T-cell (primary cell): ENCODE data around the gene PLA2G2E. TPM values are rescaled to one million over a fixed set of nuclear protein-coding genes. Genes with fewer than 3 reads are reported as not detected.

Experiments
- ATAC-seq, 4 experiments: fragments of 200-7000 bp in 3 of 4; fragments of 150-1000 bp in 1 of 4; cut with Tn5 transposase; replicated peaks in 1 of 4; 1 replicate in 3 of 4; 2 replicates in 1 of 4; pipeline ENCODE4 v1.10.0; 2021; ENCODE audit warnings: moderate library complexity in 3 of 4, mild to moderate bottlenecking in 2 of 4, moderate number of reproducible peaks in 1 of 4
- CTCF ChIA-PET, 2 donors: fragments of 300-600 bp; sonication (Branson Sonifier 250); formaldehyde crosslinking; loops; one replicate each; lab custom pipeline; 2022; ENCODE audit warnings: antibody characterized with exemption in 2 of 2; lab: Charles Lee
- POLR2A ChIA-PET, 2 donors: fragments of 300-600 bp; sonication (Branson Sonifier 250); formaldehyde crosslinking; loops; one replicate each; lab custom pipeline; 2022; ENCODE audit warnings: antibody characterized with exemption in 2 of 2; lab: Charles Lee
- DNase-seq, 35 experiments: peaks; one replicate each; pipeline versions ENCODE4 v3.0.0 to v3.0.0-alpha.2; 2013 to 2023
- H3K27ac ChIP-seq: one replicate; pipeline ENCODE4 v1.5.1; 2013; ENCODE audit warnings: low read length
- H3K27me3 ChIP-seq, 2 experiments: replicated peaks in 1 of 2; 1 replicate in 1 of 2; 2 replicates in 1 of 2; pipeline versions ENCODE4 v1.6.1 to v1.7.0; 2013; ENCODE audit warnings: low read length in 1 of 2, mixed read lengths in 1 of 2; ENCODE audit not compliant: control insufficient read depth in 2 of 2, insufficient read depth in 2 of 2; ENCODE audit errors: extremely low read depth in 1 of 2
- H3K36me3 ChIP-seq, 2 donors: 1 replicate in 1 of 2; 2 replicates in 1 of 2; pipeline versions ENCODE4 v1.6.1 to v1.7.0; 2013; ENCODE audit warnings: low read length in 1 of 2; ENCODE audit not compliant: control insufficient read depth in 2 of 2, insufficient read depth in 1 of 2; ENCODE audit errors: extremely low read depth in 1 of 2
- H3K4me1 ChIP-seq, 2 experiments: 1 replicate in 1 of 2; 2 replicates in 1 of 2; pipeline versions ENCODE4 v1.6.1 to v1.7.0; 2013; ENCODE audit warnings: low read length in 2 of 2, mixed read lengths in 1 of 2; ENCODE audit not compliant: insufficient read depth in 2 of 2, control insufficient read depth in 1 of 2; ENCODE audit errors: extremely low read depth in 1 of 2
- H3K4me3 ChIP-seq, 2 donors: 1 replicate in 1 of 2; 2 replicates in 1 of 2; pipeline versions ENCODE4 v1.5.1 to v1.7.0; 2013; ENCODE audit warnings: mild to moderate bottlenecking in 2 of 2, low read length in 1 of 2, moderate library complexity in 1 of 2; ENCODE audit not compliant: control insufficient read depth in 1 of 2; ENCODE audit errors: extremely low read depth in 1 of 2
- H3K9me3 ChIP-seq: 2 replicates; pipeline ENCODE4 v1.7.0; 2013
- H3K27ac Mint-ChIP-seq, 2 donors: one replicate each; pipeline ENCODE4 v1.8.0; 2020 to 2021; ENCODE audit warnings: mild to moderate bottlenecking in 2 of 2, mixed read lengths in 2 of 2
- H3K27me3 Mint-ChIP-seq, 2 donors: one replicate each; pipeline ENCODE4 v1.8.0; 2021 to 2022; ENCODE audit warnings: mixed read lengths in 2 of 2
- H3K36me3 Mint-ChIP-seq: one replicate; pipeline ENCODE4 v1.8.0; 2021; ENCODE audit warnings: mixed read lengths
- H3K4me1 Mint-ChIP-seq, 3 donors: one replicate each; pipeline ENCODE4 v1.8.0; 2020 to 2022; ENCODE audit warnings: mixed read lengths in 3 of 3, mild to moderate bottlenecking in 1 of 3
- H3K4me3 Mint-ChIP-seq, 3 donors: one replicate each; pipeline ENCODE4 v1.8.0; 2020 to 2022; ENCODE audit warnings: mild to moderate bottlenecking in 3 of 3, mixed read lengths in 3 of 3, moderate library complexity in 3 of 3
- H3K9me3 Mint-ChIP-seq, 3 donors: one replicate each; pipeline ENCODE4 v1.8.0; 2020 to 2022; ENCODE audit warnings: mixed read lengths in 3 of 3
- WGBS: methylation state at CpG from one replicate; pipeline ENCODE4 v1.1.5; 2013; ENCODE audit warnings: missing lambda C conversion rate; ENCODE audit not compliant: insufficient coverage; 5-methylcytosine and 5-hydroxymethylcytosine counted together
- total RNA-seq, 35 experiments: library from RNA in 6 of 35; stranded (reverse) in 6 of 35; fragments of 120-200 nt in 1 of 35; gene quantifications; one replicate each; pipeline versions ENCODE4 v1.2.1 to v1.2.4 and lab custom pipeline; 2013 to 2026

Gene PLA2G2E, protein sequence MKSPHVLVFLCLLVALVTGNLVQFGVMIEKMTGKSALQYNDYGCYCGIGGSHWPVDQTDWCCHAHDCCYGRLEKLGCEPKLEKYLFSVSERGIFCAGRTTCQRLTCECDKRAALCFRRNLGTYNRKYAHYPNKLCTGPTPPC
- total RNA-seq (not detected), total RNA-seq (lab: John Stamatoyannopoulos, UW) (0 reads per million in 29 experiments)
- total RNA-seq (2013), result not detected

DNA sequence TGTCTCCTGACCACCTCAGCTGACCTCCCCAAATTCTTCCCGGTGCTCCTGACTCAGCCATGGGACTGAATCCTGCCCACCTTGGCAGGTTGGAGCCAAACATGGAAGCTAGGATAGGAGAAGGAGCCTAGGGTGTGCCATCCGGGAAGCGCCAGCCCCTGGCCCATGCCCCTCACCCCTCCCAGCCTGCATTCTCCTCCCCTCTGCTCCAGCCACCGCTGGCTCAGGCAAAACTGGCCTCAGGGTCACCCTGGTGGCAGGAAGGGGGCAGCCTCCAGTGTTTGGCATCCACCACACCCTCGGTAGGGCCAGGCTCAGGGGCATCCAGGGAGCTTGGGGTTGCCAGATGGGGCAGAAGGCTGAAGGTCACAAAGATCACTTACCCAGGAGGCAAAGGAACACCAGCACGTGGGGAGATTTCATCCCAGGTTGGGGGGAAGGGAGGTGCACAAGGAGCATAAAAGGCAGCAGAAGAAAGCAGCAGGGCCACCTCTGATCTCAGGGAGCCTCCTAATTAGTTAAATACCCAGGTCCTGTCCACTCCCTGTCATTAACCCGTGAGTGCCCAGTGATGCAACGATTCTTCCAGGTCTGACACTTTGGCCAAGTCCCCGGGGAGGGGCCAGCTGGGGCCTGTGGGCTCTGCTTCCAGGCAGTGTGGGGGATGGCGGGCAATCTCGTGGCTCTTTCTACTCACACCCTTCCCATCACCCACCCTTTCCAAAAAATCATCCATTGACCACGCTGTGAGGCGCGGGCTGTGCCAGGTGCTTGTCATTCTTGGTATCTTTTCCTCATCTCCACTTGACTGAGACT is at the start of gene PLA2G2E:
TSS of gene PLA2G2E (minus strand) at position 481 of the 816 bp plus-strand sequence. CDS start at position 423, 58 bp downstream.
- Mint-ChIP-seq H3K4me3 (no peak within 1 kb of the TSS), H3K27ac (no peak within 1 kb of the TSS), H3K4me1 (peaks cover 0 to under 1% (median 0%) of the 10 kb centered on the region in 3 donors), H3K27me3 (peaks cover 2 to 11% of the 10 kb centered on the region in 2 donors), H3K36me3 (no peaks in the 10 kb centered on the region), H3K9me3 (no peaks in the 10 kb centered on the region)
- no peak for DNase-seq
- no peaks in the 10 kb centered on the region for H3K36me3 ChIP-seq
- H3K4me3 ChIP-seq, result no peak within 1 kb of the TSS
- CTCF ChIA-PET, result no interaction called here
- POLR2A ChIA-PET, result no interaction called here
- no peaks in the 10 kb centered on the region for H3K9me3 ChIP-seq
- no peak for ATAC-seq
- WGBS, result 64% methylated on average over 10 of the region's 14 CpGs
- no peaks in the 10 kb centered on the region for H3K4me1 ChIP-seq
- no peak within 1 kb of the TSS for H3K27ac ChIP-seq
- H3K27me3 ChIP-seq, result peaks cover 0 to 15% of the 10 kb centered on the region in 2 experiments

DNA sequence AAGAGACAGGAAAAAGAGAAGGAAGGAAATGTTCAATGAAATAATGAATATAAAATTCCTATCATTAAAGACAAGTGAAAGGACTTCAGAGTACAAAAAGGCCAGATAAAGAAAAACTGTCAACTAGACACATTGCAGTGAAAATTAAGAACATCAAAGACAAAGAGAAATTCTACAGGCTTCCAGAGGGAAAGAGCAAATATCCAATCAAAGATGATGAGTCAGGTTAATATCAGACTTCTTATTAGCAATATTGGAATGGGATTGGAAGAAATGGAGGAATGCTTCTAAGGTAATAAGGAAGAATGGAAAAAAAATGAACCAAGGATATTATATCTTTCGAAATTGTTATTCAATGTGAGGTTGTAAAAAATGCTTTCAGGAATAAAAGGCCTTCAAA is 48.2 kb upstream of the PLA2G2E start:
- H3K9me3 Mint-ChIP-seq, result no peaks in the 10 kb centered on the region
- no peak for ATAC-seq
- H3K36me3 ChIP-seq, result no peaks in the 10 kb centered on the region
- WGBS, result no CpG with 5 or more reads among the region's 1 CpG
- no peaks in the 10 kb centered on the region for H3K4me1 ChIP-seq
- no peak overlapping the region for H3K4me3 ChIP-seq
- no peak overlapping the region for H3K4me3 Mint-ChIP-seq
- peaks cover 0 to 32% of the 10 kb centered on the region in 2 experiments for H3K27me3 ChIP-seq
- ChIA-PET CTCF (no interaction called here), POLR2A (no interaction called here)
- H3K27ac ChIP-seq, result no peak overlapping the region
- peaks cover 31 to 41% of the 10 kb centered on the region in 2 donors for H3K27me3 Mint-ChIP-seq
- no peak for DNase-seq
- no peaks in the 10 kb centered on the region for H3K9me3 ChIP-seq
- no peaks in the 10 kb centered on the region for H3K36me3 Mint-ChIP-seq
- no peak overlapping the region for H3K27ac Mint-ChIP-seq
- H3K4me1 Mint-ChIP-seq, result peaks cover 0 to 1% (median 0%) of the 10 kb centered on the region in 3 donors

DNA sequence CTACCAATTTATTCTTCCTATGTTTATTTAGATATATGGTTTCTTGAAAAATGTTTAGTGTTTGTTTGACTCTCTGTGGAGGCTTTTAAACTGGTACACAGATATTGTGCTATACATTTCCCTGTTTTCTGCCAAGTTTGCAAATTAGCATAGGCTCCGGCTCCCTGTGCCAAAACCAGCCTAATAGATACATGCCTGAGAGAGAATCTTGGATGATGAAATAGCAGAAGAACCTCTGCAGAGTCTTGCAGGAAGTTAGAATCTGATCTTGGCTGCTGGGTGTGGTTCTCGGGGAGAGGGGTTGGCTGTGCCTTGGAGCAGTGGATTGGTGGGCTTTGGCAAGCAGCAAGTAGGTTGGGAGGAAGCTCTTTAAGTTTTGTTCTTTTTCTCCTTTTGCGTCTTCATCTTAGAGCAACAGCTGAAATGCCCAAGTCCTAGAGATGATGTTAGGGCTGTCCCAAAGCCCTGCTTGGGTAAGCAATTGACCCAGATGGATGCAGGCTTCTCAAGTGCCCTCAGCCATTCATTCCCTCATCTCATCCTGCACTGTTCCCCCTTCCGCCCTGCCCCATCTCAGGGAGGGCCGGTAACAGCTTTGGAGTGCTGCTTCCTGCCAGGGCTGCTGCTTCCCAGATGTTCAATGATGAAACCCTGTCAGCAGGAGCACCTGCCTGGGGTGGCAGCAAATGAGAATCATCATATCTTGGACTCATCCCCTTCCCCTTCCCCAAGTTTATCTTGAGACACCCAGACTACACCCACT is 46.7 kb upstream of the PLA2G2E start:
- no peak overlapping the region for H3K4me3 Mint-ChIP-seq
- ChIA-PET POLR2A (no interaction called here), CTCF (no interaction called here)
- H3K27ac Mint-ChIP-seq, result no peak overlapping the region
- no peak for DNase-seq
- Histone ChIP-seq H3K27me3 (peaks cover 0 to 24% of the 10 kb centered on the region in 2 experiments), H3K4me3 (no peak overlapping the region), H3K36me3 (no peaks in the 10 kb centered on the region), H3K4me1 (no peaks in the 10 kb centered on the region), H3K9me3 (no peaks in the 10 kb centered on the region), H3K27ac (no peak overlapping the region)
- no peaks in the 10 kb centered on the region for H3K9me3 Mint-ChIP-seq
- H3K27me3 Mint-ChIP-seq, result peaks cover 27 to 37% of the 10 kb centered on the region in 2 donors
- H3K4me1 Mint-ChIP-seq, result peaks cover 0 to 1% (median 0%) of the 10 kb centered on the region in 3 donors
- ATAC-seq, result no peak
- 54% methylated on average over 3 of the region's 5 CpGs for WGBS
- H3K36me3 Mint-ChIP-seq, result no peaks in the 10 kb centered on the region

DNA sequence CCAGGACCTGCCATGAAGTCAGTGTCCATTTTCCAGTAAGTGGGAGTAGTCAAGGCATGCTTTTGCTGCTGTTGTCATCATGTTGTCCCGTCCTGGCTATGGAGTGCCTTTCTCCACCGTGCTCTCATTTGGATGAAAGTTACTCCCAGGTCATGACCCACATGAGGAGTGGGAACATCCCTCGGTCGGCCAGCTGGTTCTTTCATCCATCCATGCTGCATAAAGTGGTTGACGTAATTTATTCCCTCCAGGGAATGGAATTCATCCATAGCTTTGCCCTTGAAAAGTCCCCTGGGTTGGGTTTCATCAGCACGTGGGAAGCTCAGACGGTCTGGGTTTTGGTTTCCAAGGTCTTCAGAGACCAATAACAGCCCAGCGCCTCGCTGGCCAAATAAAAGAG is 44.4 kb upstream of the PLA2G2E start:
- Mint-ChIP-seq H3K27me3 (peaks cover 44 to 46% of the 10 kb centered on the region in 2 donors), H3K9me3 (peaks cover 0 to 7% (median 4%) of the 10 kb centered on the region in 3 donors)

DNA sequence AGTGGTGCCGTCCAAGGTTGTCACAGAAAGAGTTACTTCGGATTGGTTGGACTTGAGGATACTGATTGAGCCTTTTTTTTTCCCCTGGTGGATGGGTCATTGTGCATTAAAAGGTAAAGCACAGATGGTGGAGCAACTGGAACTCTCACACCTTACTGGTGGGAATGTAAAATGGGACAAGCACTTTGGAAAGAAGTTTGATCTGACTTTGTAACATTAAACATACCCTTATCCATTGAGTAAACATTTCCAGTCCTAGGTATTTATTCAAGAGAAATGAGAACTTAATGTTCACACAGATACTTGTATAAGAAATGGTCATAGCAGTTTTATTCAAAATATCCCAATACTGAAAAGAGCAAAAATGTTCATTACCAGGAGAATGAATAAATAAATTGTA is 41.1 kb upstream of the PLA2G2E start:
- Mint-ChIP-seq H3K27ac (no peak overlapping the region), H3K36me3 (no peaks in the 10 kb centered on the region), H3K27me3 (peaks cover 43 to 46% of the 10 kb centered on the region in 2 donors), H3K4me3 (no peak overlapping the region), H3K9me3 (peaks cover 0 to 7% (median 4%) of the 10 kb centered on the region in 3 donors), H3K4me1 (no peaks in the 10 kb centered on the region)
- no peak for ATAC-seq
- no peak for DNase-seq
- 26% methylated on average over 2 of the region's 2 CpGs for WGBS
- Histone ChIP-seq H3K27me3 (peaks cover 0 to 22% of the 10 kb centered on the region in 2 experiments), H3K36me3 (no peaks in the 10 kb centered on the region), H3K9me3 (no peaks in the 10 kb centered on the region), H3K27ac (no peak overlapping the region), H3K4me1 (no peaks in the 10 kb centered on the region), H3K4me3 (no peak overlapping the region)
- ChIA-PET POLR2A (no interaction called here), CTCF (no interaction called here)

More for the DNA sequence above, 44.4 kb upstream of the PLA2G2E start:
- Mint-ChIP-seq H3K27ac (no peak overlapping the region), H3K4me3 (no peak overlapping the region), H3K4me1 (no peaks in the 10 kb centered on the region), H3K36me3 (no peaks in the 10 kb centered on the region)
- Histone ChIP-seq H3K9me3 (no peaks in the 10 kb centered on the region), H3K27ac (no peak overlapping the region), H3K27me3 (peaks cover 0 to 18% of the 10 kb centered on the region in 2 experiments), H3K36me3 (no peaks in the 10 kb centered on the region), H3K4me3 (no peak overlapping the region), H3K4me1 (no peaks in the 10 kb centered on the region)
- 97% methylated on average over 7 of the region's 9 CpGs for WGBS
- DNase-seq (no peak), ATAC-seq (no peak)
- CTCF ChIA-PET, result no interaction called here
- POLR2A ChIA-PET, result no interaction called here

DNA sequence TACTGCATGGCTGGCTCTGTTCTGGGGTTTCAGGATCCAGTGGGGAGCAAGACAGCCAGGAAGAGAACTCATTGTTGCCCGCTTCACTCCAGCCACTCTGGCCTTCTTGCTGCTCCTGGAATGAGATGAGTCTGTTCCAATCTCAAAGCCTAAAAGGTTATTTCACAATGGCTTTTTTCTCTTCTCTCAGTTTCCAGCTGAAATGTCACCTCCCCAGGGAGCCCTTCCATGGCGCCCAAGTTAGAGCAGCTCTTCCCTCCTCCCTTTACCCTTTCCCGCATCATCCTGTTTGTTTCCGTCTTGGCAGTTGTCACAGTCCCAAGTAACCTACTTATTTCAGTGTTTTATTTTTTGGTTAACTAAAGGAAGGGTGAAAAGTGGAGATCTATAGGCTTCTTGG is 40.2 kb upstream of the PLA2G2E start:
- Histone ChIP-seq H3K27ac (no peak overlapping the region), H3K4me1 (no peaks in the 10 kb centered on the region), H3K27me3 (peaks cover 0 to 28% of the 10 kb centered on the region in 2 experiments), H3K4me3 (no peak overlapping the region), H3K36me3 (no peaks in the 10 kb centered on the region), H3K9me3 (no peaks in the 10 kb centered on the region)
- Mint-ChIP-seq H3K36me3 (no peaks in the 10 kb centered on the region), H3K27me3 (peaks cover 43 to 49% of the 10 kb centered on the region in 2 donors), H3K4me3 (no peak overlapping the region), H3K4me1 (no peaks in the 10 kb centered on the region), H3K27ac (no peak overlapping the region), H3K9me3 (peaks cover 0 to 7% (median 4%) of the 10 kb centered on the region in 3 donors)
- ChIA-PET POLR2A (no interaction called here), CTCF (no interaction called here)
- ATAC-seq (no peak), DNase-seq (no peak)
- WGBS, result 100% methylated on average over 1 of the region's 4 CpGs
